Keratinocyte (primary cell): ENCODE measurements around the gene ADCK1. TPM values are rescaled to one million over a fixed set of nuclear protein-coding genes. Genes with fewer than 3 reads are reported as not detected.

Experiments
- DNase-seq: peaks from one replicate; pipeline ENCODE4 v3.0.0-alpha.2; 2011; ENCODE audit warnings: low read depth, missing footprints, low spot score
- FAIRE-seq: peaks from 2 replicates; lab custom pipeline; 2011; peaks lifted over from hg19 to GRCh38; lab: Jason Lieb, UNC
- H2AFZ ChIP-seq: 2 replicates; pipeline ENCODE4 v1.6.0; 2012; ENCODE audit warnings: low read length, control low read depth, inconsistent platforms; ENCODE audit not compliant: control insufficient read depth
- H3K27ac ChIP-seq: 2 replicates; pipeline ENCODE4 v1.5.1; 2011; ENCODE audit warnings: low read length; ENCODE audit not compliant: control insufficient read depth, insufficient read depth
- H3K27me3 ChIP-seq: 3 replicates; pipeline ENCODE4 v1.6.0; 2011; ENCODE audit warnings: low read length; ENCODE audit not compliant: control insufficient read depth, insufficient read depth; ENCODE audit errors: extremely low read depth
- H3K36me3 ChIP-seq, 2 experiments: 2 replicates in 1 of 2; 3 replicates in 1 of 2; pipeline ENCODE4 v1.5.1; 2011; ENCODE audit warnings: low read length in 2 of 2, mild to moderate bottlenecking in 1 of 2; ENCODE audit not compliant: control insufficient read depth in 2 of 2, insufficient read depth in 2 of 2; ENCODE audit errors: extremely low read depth in 1 of 2
- H3K4me1 ChIP-seq: 3 replicates; pipeline ENCODE4 v1.5.1; 2011; ENCODE audit warnings: low read length; ENCODE audit not compliant: control insufficient read depth, insufficient read depth; ENCODE audit errors: extremely low read depth
- H3K4me2 ChIP-seq: 3 replicates; pipeline ENCODE4 v1.6.0; 2011; ENCODE audit warnings: low read depth, low read length; ENCODE audit not compliant: control insufficient read depth, insufficient read depth; ENCODE audit errors: extremely low read depth
- H3K4me3 ChIP-seq, 3 experiments: fragments of 200-600 bp in 1 of 3; sonication (generic) in 1 of 3; 2 replicates in 2 of 3; 3 replicates in 1 of 3; pipeline ENCODE4 v1.5.1; 2011 to 2016; ENCODE audit warnings: low read length in 3 of 3, mild to moderate bottlenecking in 3 of 3, control low read depth in 2 of 3, inconsistent platforms in 1 of 3, low read depth in 1 of 3, mixed read lengths in 1 of 3, mixed run types in 1 of 3, moderate library complexity in 1 of 3; ENCODE audit not compliant: control insufficient read depth in 2 of 3, insufficient read depth in 2 of 3; ENCODE audit errors: extremely low read depth in 1 of 3
- H3K79me2 ChIP-seq: 2 replicates; pipeline ENCODE4 v1.6.0; 2012; ENCODE audit warnings: low read length; ENCODE audit not compliant: control insufficient read depth, insufficient read depth
- H3K9ac ChIP-seq: 3 replicates; pipeline ENCODE4 v1.6.0; 2011; ENCODE audit warnings: low read length; ENCODE audit not compliant: control insufficient read depth, insufficient read depth; ENCODE audit errors: extremely low read depth
- H3K9me1 ChIP-seq: 3 replicates; pipeline ENCODE4 v1.6.0; 2011; ENCODE audit warnings: low read length; ENCODE audit not compliant: control insufficient read depth, insufficient read depth; ENCODE audit errors: extremely low read depth
- H3K9me3 ChIP-seq: 2 replicates; pipeline ENCODE4 v1.5.1; 2012; ENCODE audit warnings: low read depth, low read length; ENCODE audit not compliant: control insufficient read depth
- H4K20me1 ChIP-seq: 3 replicates; pipeline ENCODE4 v1.6.0; 2011; ENCODE audit warnings: low read length; ENCODE audit not compliant: control insufficient read depth, insufficient read depth; ENCODE audit errors: extremely low read depth
- CTCF ChIP-seq, 3 experiments: IDR thresholded peaks in 1 of 3; conservative IDR thresholded peaks in 1 of 3; optimal IDR thresholded peaks in 1 of 3; 2 replicates in 2 of 3; 3 replicates in 1 of 3; pipeline versions ENCODE3 to v1.5.1; 2011; ENCODE audit warnings: low read length in 3 of 3, mild to moderate bottlenecking in 3 of 3, moderate library complexity in 2 of 3, control low read depth in 1 of 3, inconsistent platforms in 1 of 3; ENCODE audit not compliant: insufficient read depth in 2 of 3; ENCODE audit errors: extremely low read depth in 1 of 3
- EZH2 ChIP-seq: IDR thresholded peaks from one replicate; pipeline ENCODE4 v1.6.1; 2012; ENCODE audit warnings: inconsistent platforms, mild to moderate bottlenecking, low read length, moderate library complexity
- dilution Hi-C: fragments of 300-500 bp; cut with MboI; formaldehyde crosslinking; loops from one replicate; pipeline ENCODE4 v1.7.0; 2020; ENCODE audit warnings: low sequenced_read_pairs; ENCODE audit not compliant: extremely low pct_ligation_motif_present
- polyA plus RNA-seq, 5 experiments: library from polyadenylated mRNA; depleted of rRNA in 3 of 5; stranded (reverse) in 3 of 5; stranded (forward) in 1 of 5; unstranded in 1 of 5; fragments of >200 nt; gene quantifications; 1 replicate in 1 of 5; 2 replicates in 3 of 5; 3 replicates in 1 of 5; pipeline versions ENCODE4 v1.2.1 to v1.2.3, GENCODE V29; 2011 to 2012; ENCODE audit warnings: missing spikeins in 2 of 5, low read depth in 1 of 5, low replicate concordance in 1 of 5

Gene ADCK1
- polyA plus RNA-seq, 1 donor (not counting 4 experiments of a cell fraction or from before 2014, with no cell fraction given), result 4.9 TPM

- no peak for DNase-seq
- dilution Hi-C loops, result no loop called here
- no peak overlapping the region for H3K9ac ChIP-seq
- no peak for TF ChIP-seq CTCF (optimal IDR thresholded peaks at IDR 0.05 in 1 of 3, IDR thresholded peaks at IDR 0.05 in 1 of 3, conservative IDR thresholded peaks at IDR 0.05 in 1 of 3; ENCODE audit: extremely low read depth in 1 of 3, insufficient read depth in 2 of 3, low read length in 3 of 3)
- TF ChIP-seq EZH2, result no peak
- no peak overlapping the region for H2AFZ ChIP-seq
- FAIRE-seq, result no peak
- no peaks in the 10 kb centered on the region for H3K9me1 ChIP-seq
- peaks cover 52% of the 10 kb centered on the region for H3K79me2 ChIP-seq
- H3K4me2 ChIP-seq, result no peak overlapping the region
- H3K4me1 ChIP-seq, result no peaks in the 10 kb centered on the region
- H3K36me3 ChIP-seq, result peaks cover 11 to 20% of the 10 kb centered on the region in 2 experiments
- H4K20me1 ChIP-seq, result no peaks in the 10 kb centered on the region
- no peaks in the 10 kb centered on the region for H3K9me3 ChIP-seq
- no peak overlapping the region for H3K27ac ChIP-seq
- no peaks in the 10 kb centered on the region for H3K27me3 ChIP-seq
- H3K4me3 ChIP-seq, result no peak overlapping the region
These were observed 47.0 kb upstream of the ADCK1 start for GRCh38 chr14:77752799-77753516.

- peak within 1 kb of the TSS; percentile 94 for H3K27ac ChIP-seq
- no peaks in the 10 kb centered on the region for H3K9me1 ChIP-seq
- peaks cover under 1 to 4% of the 10 kb centered on the region in 2 experiments for H3K36me3 ChIP-seq
- H3K4me3 ChIP-seq, result peak within 1 kb of the TSS; percentile 80 to 99 (median 93)
- peak within 1 kb of the TSS; percentile 83 for H3K4me2 ChIP-seq
- H2AFZ ChIP-seq, result peak within 1 kb of the TSS; percentile 97
- peak; percentile 87 for FAIRE-seq
- H3K9me3 ChIP-seq, result no peaks in the 10 kb centered on the region
- dilution Hi-C loops, result no loop called here
- TF ChIP-seq EZH2 (no peak), CTCF (optimal IDR thresholded peaks at IDR 0.05 in 1 of 3, IDR thresholded peaks at IDR 0.05 in 1 of 3, conservative IDR thresholded peaks at IDR 0.05 in 1 of 3; ENCODE audit: extremely low read depth in 1 of 3, insufficient read depth in 2 of 3, low read length in 3 of 3) (no peak)
- no peaks in the 10 kb centered on the region for H3K27me3 ChIP-seq
- H3K4me1 ChIP-seq, result peaks cover 14% of the 10 kb centered on the region
- no peaks in the 10 kb centered on the region for H4K20me1 ChIP-seq
- H3K9ac ChIP-seq, result peak within 1 kb of the TSS; percentile 98
- H3K79me2 ChIP-seq, result peaks cover 53% of the 10 kb centered on the region
- no peak for DNase-seq
These were observed 39.3 kb upstream of the ADCK1 start, which contains the start of gene SNW1 for GRCh38 chr14:77760381-77761204. Gene SNW1, minus strand, starts transcription at chr14:77761156. Its CDS starts 29 bp downstream, at chr14:77761127.
